GM12865 (cell line): ENCODE data around the gene PCGF3.
"Not testable (repeated sequence)": the region's sequence is repeated elsewhere in the genome, so short reads cannot be mapped to it uniquely, and the experiment has no call there.

Experiments used
- DNase-seq: peaks from one replicate; pipeline ENCODE4 v3.0.0; 2010; ENCODE audit warnings: low read depth
- H3K4me3 ChIP-seq: 2 replicates; pipeline ENCODE4 v1.5.1; 2011; ENCODE audit warnings: mild to moderate bottlenecking, low read depth, low read length, control low read depth
- TF ChIP-seq, protein P1 (sequence below): IDR thresholded peaks from 2 replicates; pipeline ENCODE4 v1.5.1; 2011; ENCODE audit warnings: low read length, control low read depth, low read depth, inconsistent platforms; ENCODE audit not compliant: insufficient read depth; ENCODE audit errors: missing control alignments

The PCGF3 gene

GRCh38 chr4:729336-730315 is 24.0 kb downstream of the PCGF3 start:
- H3K4me3 ChIP-seq: no peak overlapping the region
- TF ChIP-seq, protein P1, sequence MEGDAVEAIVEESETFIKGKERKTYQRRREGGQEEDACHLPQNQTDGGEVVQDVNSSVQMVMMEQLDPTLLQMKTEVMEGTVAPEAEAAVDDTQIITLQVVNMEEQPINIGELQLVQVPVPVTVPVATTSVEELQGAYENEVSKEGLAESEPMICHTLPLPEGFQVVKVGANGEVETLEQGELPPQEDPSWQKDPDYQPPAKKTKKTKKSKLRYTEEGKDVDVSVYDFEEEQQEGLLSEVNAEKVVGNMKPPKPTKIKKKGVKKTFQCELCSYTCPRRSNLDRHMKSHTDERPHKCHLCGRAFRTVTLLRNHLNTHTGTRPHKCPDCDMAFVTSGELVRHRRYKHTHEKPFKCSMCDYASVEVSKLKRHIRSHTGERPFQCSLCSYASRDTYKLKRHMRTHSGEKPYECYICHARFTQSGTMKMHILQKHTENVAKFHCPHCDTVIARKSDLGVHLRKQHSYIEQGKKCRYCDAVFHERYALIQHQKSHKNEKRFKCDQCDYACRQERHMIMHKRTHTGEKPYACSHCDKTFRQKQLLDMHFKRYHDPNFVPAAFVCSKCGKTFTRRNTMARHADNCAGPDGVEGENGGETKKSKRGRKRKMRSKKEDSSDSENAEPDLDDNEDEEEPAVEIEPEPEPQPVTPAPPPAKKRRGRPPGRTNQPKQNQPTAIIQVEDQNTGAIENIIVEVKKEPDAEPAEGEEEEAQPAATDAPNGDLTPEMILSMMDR: no peak
- no peak for DNase-seq

DNA sequence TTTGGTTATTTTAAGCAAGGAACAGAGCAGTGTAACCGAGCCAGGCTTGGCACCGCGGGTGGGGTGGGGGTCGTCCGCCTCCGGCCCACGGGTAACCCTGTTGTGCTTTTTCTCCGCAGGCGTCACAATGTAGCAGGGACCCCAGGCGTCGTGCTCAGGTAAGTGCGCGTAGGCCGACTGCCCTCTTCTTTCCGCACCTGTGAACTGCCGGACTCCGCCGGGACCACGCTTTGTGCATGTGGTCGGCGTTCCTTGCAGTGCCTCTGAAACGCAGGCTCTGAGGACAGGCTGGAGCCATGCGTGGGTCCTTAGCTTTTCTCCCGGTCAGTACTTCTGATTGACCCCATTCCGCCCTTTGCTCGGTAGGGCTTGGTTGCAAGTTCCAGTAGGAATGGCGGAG is 24.9 kb downstream of the PCGF3 start:
- TF ChIP-seq, protein P1: no peak
- DNase-seq: no peak
- no peak overlapping the region for H3K4me3 ChIP-seq

DNA sequence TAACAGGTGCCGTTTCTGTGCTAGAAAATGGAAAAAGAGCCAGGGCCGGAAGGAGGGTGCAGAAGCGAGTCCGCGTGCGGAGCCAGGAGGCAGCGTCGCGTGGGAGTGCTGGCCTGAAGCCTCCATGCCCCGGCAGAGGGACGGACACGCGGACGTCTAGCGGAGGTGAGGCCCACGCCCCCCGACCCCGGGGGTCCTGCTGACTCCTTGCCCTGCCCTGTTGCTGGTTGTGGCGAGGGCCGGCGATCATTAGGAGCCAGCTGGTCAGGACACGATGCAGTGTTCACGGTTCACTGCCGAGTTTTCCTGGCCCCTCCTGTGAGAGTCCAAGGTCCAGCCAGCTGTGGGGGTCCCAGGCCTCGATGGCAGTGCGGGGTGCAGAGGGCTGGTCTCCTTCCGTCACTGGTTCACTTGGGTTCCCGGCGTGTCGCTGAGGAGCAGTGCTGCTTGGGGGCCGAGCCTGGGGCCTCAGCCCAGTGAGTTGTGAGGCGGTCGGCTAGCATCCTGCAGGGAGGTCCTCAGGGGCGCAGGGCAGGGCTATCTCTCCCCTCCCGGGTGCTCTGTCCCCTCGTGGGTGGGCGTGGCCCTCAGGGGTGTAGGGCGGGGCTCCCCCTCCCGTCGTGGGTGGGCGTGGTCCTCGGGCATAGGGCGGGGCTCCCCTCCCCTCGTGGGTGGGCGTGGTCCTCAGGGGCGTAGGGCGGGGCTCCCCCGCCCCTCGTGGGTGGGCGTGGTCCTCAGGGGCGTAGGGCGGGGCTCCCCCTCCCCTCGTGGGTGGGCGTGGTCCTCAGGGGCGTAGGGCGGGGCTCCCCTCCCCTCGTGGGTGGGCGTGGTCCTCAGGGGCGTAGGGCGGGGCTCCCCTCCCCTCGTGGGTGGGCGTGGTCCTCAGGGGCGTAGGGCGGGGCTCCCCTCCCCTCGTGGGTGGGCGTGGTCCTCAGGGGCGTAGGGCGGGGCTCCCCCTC is 25.6 kb downstream of the PCGF3 start:
- DNase-seq, H3K4me3 ChIP-seq: not testable (repeated sequence)

- not testable (repeated sequence) for H3K4me3 ChIP-seq, DNase-seq
These were observed 26.3 kb downstream of the PCGF3 start for GRCh38 chr4:731954-732353.

DNA sequence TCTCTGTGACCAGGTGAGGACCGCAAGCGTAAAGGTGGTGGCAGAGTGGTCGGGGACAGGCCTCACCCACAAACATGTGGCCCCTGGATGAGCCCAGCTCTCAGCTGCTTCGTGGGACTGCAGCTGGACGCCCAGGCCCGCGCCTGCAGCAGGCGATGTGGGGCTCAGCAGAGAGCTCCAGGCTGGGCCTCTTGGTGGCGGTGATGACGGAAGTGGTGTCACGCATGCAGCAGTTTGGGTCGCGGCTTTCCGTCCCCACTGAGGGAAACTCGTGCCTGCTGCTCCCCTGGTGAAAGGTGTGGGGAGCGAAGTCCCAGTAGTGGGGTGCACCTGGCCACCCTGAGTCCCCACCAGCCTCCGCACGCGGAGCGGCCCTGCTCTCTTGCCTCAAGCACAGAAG is 26.9 kb downstream of the PCGF3 start:
- TF ChIP-seq, protein P1: no peak
- no peak for DNase-seq
- no peak overlapping the region for H3K4me3 ChIP-seq

- TF ChIP-seq, protein P1: no peak
- DNase-seq: no peak
- H3K4me3 ChIP-seq: no peak overlapping the region
These were observed 27.4 kb downstream of the PCGF3 start for GRCh38 chr4:732911-733630.

DNA sequence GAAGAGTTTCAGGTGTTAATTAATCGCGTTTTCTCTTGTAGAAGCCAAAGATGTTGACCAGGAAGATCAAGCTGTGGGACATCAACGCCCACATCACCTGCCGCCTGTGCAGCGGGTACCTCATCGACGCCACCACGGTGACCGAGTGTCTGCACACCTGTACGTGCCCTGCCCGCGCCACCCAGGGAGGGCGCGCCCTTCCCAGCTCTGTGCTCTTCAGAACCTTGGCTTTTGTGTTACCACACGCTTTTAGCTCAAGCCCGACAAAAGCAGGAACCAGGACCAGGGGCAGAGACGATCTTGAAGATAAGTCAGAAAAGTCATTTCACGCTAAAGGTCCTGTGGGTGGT is 28.0 kb downstream of the PCGF3 start:
- no peak overlapping the region for H3K4me3 ChIP-seq
- no peak for DNase-seq
- TF ChIP-seq, protein P1: no peak
